Ovary (tissue), 9 donors: ENCODE data around the gene FAM135A. TPM values are rescaled to one million over a fixed set of nuclear protein-coding genes. Genes with fewer than 3 reads are reported as not detected.

Experiments used
- DNase-seq, 5 donors: peaks; one replicate each; pipeline ENCODE4 v3.0.0-alpha.2; 2019 to 2020
- H3K27ac ChIP-seq, 2 donors: fragments of 200-600 bp; one replicate each; pipeline versions ENCODE4 v1.5.1 to v1.8.0; 2019 to 2022
- H3K27me3 ChIP-seq: fragments of 200-600 bp; one replicate; pipeline ENCODE4 v1.8.0; 2022
- H3K36me3 ChIP-seq: fragments of 200-600 bp; sonication (generic); one replicate; pipeline ENCODE4 v1.5.1; 2019
- H3K4me1 ChIP-seq: one replicate; pipeline ENCODE4 v1.8.1; 2013; ENCODE audit warnings: mild to moderate bottlenecking, moderate library complexity; ENCODE audit not compliant: insufficient read depth
- H3K4me3 ChIP-seq: fragments of 200-600 bp; sonication (generic); one replicate; pipeline ENCODE4 v1.5.1; 2017
- H3K9me3 ChIP-seq, 2 donors: fragments of 200-600 bp in 1 of 2; sonication (generic) in 1 of 2; one replicate each; pipeline versions ENCODE4 v1.5.1 to v1.8.1; 2013 to 2019; ENCODE audit warnings: mild to moderate bottlenecking in 1 of 2, moderate library complexity in 1 of 2
- CTCF ChIP-seq, 3 donors: fragments of 450-650 bp in 2 of 3; fragments of 200-600 bp in 1 of 3; IDR thresholded peaks; one replicate each; pipeline versions ENCODE4 v1.5.1 to v1.8.0; 2016 to 2022; ENCODE audit warnings: antibody characterized with exemption in 3 of 3, mild to moderate bottlenecking in 1 of 3
- EP300 ChIP-seq: sonication (generic); formaldehyde crosslinking; IDR thresholded peaks from one replicate; pipeline ENCODE4 v1.6.1; 2017; ENCODE audit warnings: antibody characterized with exemption
- POLR2A ChIP-seq: fragments of 450-650 bp; IDR thresholded peaks from one replicate; pipeline ENCODE4 v1.6.1; 2017; ENCODE audit warnings: antibody characterized with exemption, mild to moderate bottlenecking, moderate library complexity
- WGBS, 3 donors: extraction: QIAGEN DNeasy Blood & Tissue Kit in 1 of 3; methylation state at CpG; one replicate each; pipeline versions ENCODE4 v1.1.5 to v1.1.7; 2013 to 2017; 5-methylcytosine and 5-hydroxymethylcytosine counted together
- intact Hi-C, 4 donors: fragments of 100-400 bp; cut with DNase I; formaldehyde crosslinking; loops; one replicate each; pipeline versions ENCODE4 v1.11.0 to v1.15.1; 2022 to 2023
- polyA plus RNA-seq, 2 donors: library from polyadenylated mRNA; stranded (reverse); fragments of 200-250 nt in 1 of 2; fragments of 350-450 nt in 1 of 2; fragmentation: Illumina TruSeq in 1 of 2; extraction: RNeasy Lipid Tissue Mini Kit (QIAGEN cat#74804) in 1 of 2; gene quantifications; one replicate each; pipeline ENCODE4 v1.2.3, GENCODE V29; 2013 to 2014
- total RNA-seq, 7 donors: library from RNA; depleted of rRNA in 2 of 7; stranded (reverse); fragments of >200 nt in 2 of 7; fragmentation: NEBNext Ultra II Directional in 3 of 7; extraction: Animal tissue kit (Norgen Biotek cat#: 25700) in 3 of 7; gene quantifications; one replicate each; pipeline versions ENCODE4 v1.1.0 to v1.2.4, GENCODE V29; 2016 to 2023
- donor health status: DM: no; HTN: no; CAD: no; lungs with moderate emphysema.
- donor health status: DM: no; HTN: no; CAD: no.
- donor health status: Bipolar disorder and iron deficiency.
- donor health status: DM: yes; HTN: yes; CAD: no.
- donor health status: DM: no; HTN: no; CAD: no.
- donor health status: DM: yes; HTN: yes; CAD: no.

FAM135A gene
- total and polyA plus RNA-seq, 9 donors = 8.6 to 34.1 (median 25.1) TPM

- H3K4me1 ChIP-seq = no peaks in the 10 kb centered on the region
- no peak overlapping the region for H3K27ac ChIP-seq
- no peaks in the 10 kb centered on the region for H3K9me3 ChIP-seq
- no peaks in the 10 kb centered on the region for H3K27me3 ChIP-seq
- no peak for TF ChIP-seq EP300
- no peak for TF ChIP-seq POLR2A
- TF ChIP-seq CTCF (IDR thresholded peaks at IDR 0.05) = no peak
- H3K4me3 ChIP-seq = no peak overlapping the region
- intact Hi-C loops = no loop called here
- DNase-seq = no peak
- H3K36me3 ChIP-seq = no peaks in the 10 kb centered on the region
These were observed 107.3 kb downstream of the FAM135A start for GRCh38 chr6:70520575-70520974.

GRCh38 chr6:70524721-70525286 lies 111.5 kb downstream of the FAM135A start:
- no peak overlapping the region for H3K27ac ChIP-seq
- H3K4me1 ChIP-seq = no peaks in the 10 kb centered on the region
- intact Hi-C loops = no loop called here
- no peaks in the 10 kb centered on the region for H3K9me3 ChIP-seq
- 88 to 92% (median 89%) methylated on average over 4 of the region's 4 CpGs for WGBS, 3 donors
- H3K27me3 ChIP-seq = no peaks in the 10 kb centered on the region
- H3K4me3 ChIP-seq = no peak overlapping the region
- no peak for DNase-seq
- no peaks in the 10 kb centered on the region for H3K36me3 ChIP-seq
- TF ChIP-seq CTCF (IDR thresholded peaks at IDR 0.05) (no peak), POLR2A (no peak), EP300 (no peak)

GRCh38 chr6:70527071-70527737 lies 113.9 kb downstream of the FAM135A start:
- no peaks in the 10 kb centered on the region for H3K27me3 ChIP-seq
- peaks cover 1% of the 10 kb centered on the region for H3K4me1 ChIP-seq

GRCh38 chr6:70530023-70530422 lies 116.7 kb downstream of the FAM135A start:
- H3K36me3 ChIP-seq = no peaks in the 10 kb centered on the region
- TF ChIP-seq CTCF (IDR thresholded peaks at IDR 0.05) (no peak), EP300 (no peak), POLR2A (no peak)
- 93 to 98% (median 96%) methylated on average over 2 of the region's 2 CpGs for WGBS, 3 donors
- H3K9me3 ChIP-seq = no peaks in the 10 kb centered on the region
- intact Hi-C loops = no loop called here
- H3K4me3 ChIP-seq = no peak overlapping the region
- H3K4me1 ChIP-seq = peaks cover 1% of the 10 kb centered on the region
- no peak overlapping the region for H3K27ac ChIP-seq
- no peaks in the 10 kb centered on the region for H3K27me3 ChIP-seq
- DNase-seq = no peak

More at GRCh38 chr6:70527071-70527737, 113.9 kb downstream of the FAM135A start:
- Histone ChIP-seq H3K9me3 (no peaks in the 10 kb centered on the region), H3K36me3 (no peaks in the 10 kb centered on the region), H3K4me3 (no peak overlapping the region), H3K27ac (no peak overlapping the region)
- 80 to 89% (median 84%) methylated on average over 5 of the region's 5 CpGs for WGBS, 3 donors
- TF ChIP-seq CTCF (IDR thresholded peaks at IDR 0.05) (no peak), EP300 (no peak), POLR2A (no peak)
- DNase-seq = no peak
- intact Hi-C loops = no loop called here
